Colonic mucosa (tissue), 4 donors: ENCODE data around the gene RPS6KA4. TPM values are rescaled to one million over a fixed set of nuclear protein-coding genes. Genes with fewer than 3 reads are reported as not detected.
A peak's percentile ranks its signal among the peaks of the same experiment; 100 is the strongest.

ENCODE experiments used
- DNase-seq: peaks from one replicate; pipeline ENCODE4 v3.0.0-alpha.2; 2020
- H3K27ac ChIP-seq: fragments of 200-600 bp; one replicate; pipeline ENCODE4 v1.8.0; 2021
- H3K27me3 ChIP-seq: fragments of 200-600 bp; one replicate; pipeline ENCODE4 v1.8.0; 2021
- H3K36me3 ChIP-seq: fragments of 200-600 bp; one replicate; pipeline ENCODE4 v1.8.0; 2021
- H3K4me1 ChIP-seq: fragments of 200-600 bp; one replicate; pipeline ENCODE4 v1.8.0; 2021; ENCODE audit warnings: mild to moderate bottlenecking
- H3K4me3 ChIP-seq: fragments of 200-600 bp; one replicate; pipeline ENCODE4 v1.8.0; 2021
- H3K9ac ChIP-seq, 2 donors: one replicate each; pipeline ENCODE4 v1.7.0; 2013; ENCODE audit warnings: control low read depth in 2 of 2, low read depth in 2 of 2, low read length in 2 of 2
- H3K9me3 ChIP-seq: fragments of 200-600 bp; one replicate; pipeline ENCODE4 v1.8.0; 2021
- intact Hi-C: fragments of 100-400 bp; cut with DNase I; formaldehyde crosslinking; loops from one replicate; pipeline ENCODE4 v1.14.1; 2022
- total RNA-seq, 2 donors: library from RNA; stranded (reverse); fragmentation: NEBNext Ultra II Directional in 1 of 2; extraction: Animal tissue kit (Norgen Biotek cat#: 25700) in 1 of 2; gene quantifications; one replicate each; pipeline ENCODE4 v1.2.1, GENCODE V29; 2021
- TF ChIP-seq, protein P1 (sequence below): fragments of 200-600 bp; IDR thresholded peaks from one replicate; pipeline ENCODE4 v1.8.0; 2022; ENCODE audit warnings: antibody characterized with exemption, mild to moderate bottlenecking
- donor health status: healthy.
- donor health status: DM: no; HTN: no; CAD: no.
- donor health status: DM: no; HTN: no; CAD: no.

The RPS6KA4 gene
- total RNA-seq, 2 donors from 2014 or later = 28.9 to 59.1 TPM

DNA sequence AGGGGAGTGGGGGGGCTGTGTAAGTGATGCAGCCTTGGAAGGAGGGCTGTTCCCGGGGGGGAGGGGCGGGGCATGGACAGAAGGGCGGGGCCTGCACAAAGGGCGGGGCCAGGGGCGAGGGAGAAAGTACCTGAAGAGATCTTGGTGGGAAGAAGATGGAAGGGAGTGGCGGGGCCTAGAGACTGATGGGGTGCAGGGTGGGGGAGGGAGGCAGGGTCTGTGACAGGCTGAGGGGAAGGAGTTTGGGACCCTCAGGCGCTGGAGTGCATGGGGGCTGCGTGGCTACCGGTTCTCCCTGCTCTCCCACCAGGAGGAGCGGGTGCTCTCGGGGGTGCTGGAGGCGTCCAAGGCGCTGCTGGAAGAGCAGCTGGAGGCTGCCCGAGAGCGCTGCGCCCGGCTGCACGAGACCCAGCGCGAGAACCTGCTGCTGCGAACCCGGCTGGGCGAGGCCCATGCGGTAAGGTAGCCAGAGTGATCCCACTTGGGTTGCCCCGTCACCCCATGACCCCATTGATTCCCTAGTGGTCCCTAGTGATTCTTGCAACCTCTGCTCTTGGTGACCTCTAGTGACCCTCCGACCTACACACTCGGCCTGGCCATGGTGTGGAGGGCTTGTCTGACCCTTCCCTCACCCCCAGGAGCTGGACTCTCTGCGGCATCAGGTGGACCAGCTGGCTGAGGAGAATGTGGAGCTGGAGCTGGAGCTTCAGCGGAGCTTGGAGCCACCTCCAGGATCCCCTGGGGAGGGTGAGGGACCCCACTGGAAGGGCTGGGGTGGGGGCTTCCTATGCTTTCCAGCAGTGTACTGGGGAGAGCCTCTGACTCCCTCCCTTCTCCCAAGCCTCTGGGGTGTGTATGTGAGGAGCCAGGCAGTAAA lies 15.9 kb upstream of the RPS6KA4 start:
- Histone ChIP-seq H3K4me3 (peak overlapping the region; percentile 36), H3K27ac (no peak overlapping the region), H3K27me3 (no peaks in the 10 kb centered on the region), H3K9me3 (no peaks in the 10 kb centered on the region), H3K36me3 (no peaks in the 10 kb centered on the region), H3K9ac (peak overlapping the region in 1 of 2 donors; percentile 19), H3K4me1 (peaks cover 7% of the 10 kb centered on the region)
- no peak for DNase-seq
- intact Hi-C loops = no loop called here
- TF ChIP-seq, protein P1, sequence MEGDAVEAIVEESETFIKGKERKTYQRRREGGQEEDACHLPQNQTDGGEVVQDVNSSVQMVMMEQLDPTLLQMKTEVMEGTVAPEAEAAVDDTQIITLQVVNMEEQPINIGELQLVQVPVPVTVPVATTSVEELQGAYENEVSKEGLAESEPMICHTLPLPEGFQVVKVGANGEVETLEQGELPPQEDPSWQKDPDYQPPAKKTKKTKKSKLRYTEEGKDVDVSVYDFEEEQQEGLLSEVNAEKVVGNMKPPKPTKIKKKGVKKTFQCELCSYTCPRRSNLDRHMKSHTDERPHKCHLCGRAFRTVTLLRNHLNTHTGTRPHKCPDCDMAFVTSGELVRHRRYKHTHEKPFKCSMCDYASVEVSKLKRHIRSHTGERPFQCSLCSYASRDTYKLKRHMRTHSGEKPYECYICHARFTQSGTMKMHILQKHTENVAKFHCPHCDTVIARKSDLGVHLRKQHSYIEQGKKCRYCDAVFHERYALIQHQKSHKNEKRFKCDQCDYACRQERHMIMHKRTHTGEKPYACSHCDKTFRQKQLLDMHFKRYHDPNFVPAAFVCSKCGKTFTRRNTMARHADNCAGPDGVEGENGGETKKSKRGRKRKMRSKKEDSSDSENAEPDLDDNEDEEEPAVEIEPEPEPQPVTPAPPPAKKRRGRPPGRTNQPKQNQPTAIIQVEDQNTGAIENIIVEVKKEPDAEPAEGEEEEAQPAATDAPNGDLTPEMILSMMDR = no peak

DNA sequence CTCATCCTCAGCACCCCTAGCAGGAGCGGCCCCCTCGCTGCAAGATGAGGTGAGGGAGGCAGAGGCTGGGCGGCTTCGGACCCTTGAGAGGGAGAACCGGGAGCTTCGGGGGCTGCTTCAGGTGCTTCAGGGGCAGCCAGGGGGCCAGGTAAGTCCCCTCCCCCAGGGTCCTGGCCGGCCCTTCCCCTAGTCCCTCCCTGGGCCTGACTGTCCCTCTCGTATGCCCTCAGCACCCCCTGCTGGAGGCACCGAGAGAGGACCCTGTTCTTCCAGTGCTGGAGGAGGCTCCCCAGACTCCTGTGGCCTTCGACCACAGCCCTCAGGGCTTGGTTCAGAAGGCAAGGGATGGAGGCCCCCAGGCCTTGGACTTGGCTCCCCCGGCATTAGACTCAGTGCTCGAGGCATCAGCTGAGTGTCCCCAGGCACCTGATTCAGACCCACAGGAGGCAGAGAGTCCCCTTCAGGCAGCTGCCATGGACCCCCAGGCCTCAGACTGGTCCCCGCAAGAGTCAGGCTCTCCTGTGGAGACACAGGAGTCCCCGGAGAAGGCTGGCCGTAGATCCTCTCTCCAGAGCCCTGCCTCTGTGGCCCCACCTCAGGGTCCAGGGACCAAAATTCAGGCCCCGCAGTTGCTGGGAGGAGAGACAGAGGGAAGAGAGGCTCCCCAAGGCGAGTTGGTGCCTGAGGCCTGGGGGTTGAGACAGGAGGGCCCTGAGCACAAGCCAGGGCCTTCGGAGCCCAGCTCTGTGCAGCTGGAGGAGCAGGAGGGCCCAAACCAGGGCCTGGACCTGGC lies 15.0 kb upstream of the RPS6KA4 start:
- Histone ChIP-seq H3K4me3 (no peak overlapping the region), H3K9ac (no peak overlapping the region), H3K27ac (no peak overlapping the region), H3K36me3 (no peaks in the 10 kb centered on the region), H3K9me3 (no peaks in the 10 kb centered on the region), H3K4me1 (peaks cover 7% of the 10 kb centered on the region), H3K27me3 (no peaks in the 10 kb centered on the region)
- DNase-seq = peak; percentile 55
- intact Hi-C loops = no loop called here
- TF ChIP-seq, protein P1 = peak; percentile 30

DNA sequence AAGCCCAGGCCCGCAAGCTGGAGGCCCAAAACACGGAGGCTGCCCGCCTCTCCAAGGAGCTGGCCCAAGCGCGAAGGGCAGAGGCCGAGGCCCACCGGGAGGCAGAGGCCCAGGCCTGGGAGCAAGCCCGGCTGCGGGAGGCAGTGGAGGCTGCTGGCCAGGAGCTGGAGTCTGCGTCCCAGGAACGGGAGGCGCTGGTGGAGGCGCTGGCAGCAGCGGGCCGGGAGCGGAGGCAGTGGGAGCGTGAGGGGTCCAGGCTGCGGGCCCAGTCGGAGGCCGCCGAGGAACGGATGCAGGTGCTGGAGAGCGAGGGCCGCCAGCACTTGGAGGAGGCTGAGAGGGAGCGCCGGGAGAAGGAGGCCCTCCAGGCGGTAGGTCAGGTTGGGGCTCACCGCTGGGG lies 14.2 kb upstream of the RPS6KA4 start:
- Histone ChIP-seq H3K27me3 (no peaks in the 10 kb centered on the region), H3K36me3 (no peaks in the 10 kb centered on the region), H3K4me1 (peaks cover 7% of the 10 kb centered on the region), H3K4me3 (no peak overlapping the region), H3K9me3 (no peaks in the 10 kb centered on the region), H3K9ac (no peak overlapping the region), H3K27ac (no peak overlapping the region)
- DNase-seq = no peak
- intact Hi-C loops = no loop called here
- TF ChIP-seq, protein P1 = no peak

DNA sequence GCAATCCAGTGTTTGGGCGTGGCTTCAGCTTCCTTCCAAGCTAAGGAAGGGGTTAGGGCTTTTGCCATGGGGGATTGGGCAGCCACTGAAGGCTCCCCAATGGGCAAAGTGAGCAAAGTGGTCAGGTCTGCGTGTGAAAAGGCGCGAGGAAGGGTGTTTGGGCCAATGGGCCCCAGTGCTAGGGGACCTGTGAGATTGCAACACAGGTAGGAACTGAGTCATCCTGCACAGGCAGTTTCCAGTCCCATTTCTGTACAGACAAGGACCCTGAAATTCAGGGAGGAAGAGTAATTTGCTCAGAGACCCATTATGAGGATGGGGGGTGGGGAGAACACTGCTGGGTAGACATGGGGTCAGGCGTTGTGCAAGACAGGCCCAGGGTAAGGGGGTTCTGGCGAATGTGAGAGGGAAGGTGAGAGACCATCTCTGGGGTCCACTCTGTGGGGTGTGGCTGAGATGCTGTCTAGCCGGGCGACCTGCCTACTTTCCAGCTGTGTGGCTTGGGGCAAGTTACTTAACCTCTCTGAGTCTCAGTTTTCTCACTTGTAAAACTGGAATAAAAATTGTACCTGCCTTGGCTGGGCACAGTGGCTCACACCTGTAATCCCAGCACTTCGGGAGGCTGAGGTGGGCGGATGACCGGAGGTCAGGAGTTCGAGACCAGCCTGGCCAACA lies 11.6 kb upstream of the RPS6KA4 start:
- Histone ChIP-seq H3K36me3 (no peaks in the 10 kb centered on the region), H3K9me3 (no peaks in the 10 kb centered on the region), H3K9ac (no peak overlapping the region), H3K27ac (no peak overlapping the region), H3K27me3 (no peaks in the 10 kb centered on the region), H3K4me1 (no peaks in the 10 kb centered on the region), H3K4me3 (no peak overlapping the region)
- intact Hi-C loops = no loop called here
- no peak for DNase-seq
- TF ChIP-seq, protein P1 = no peak

DNA sequence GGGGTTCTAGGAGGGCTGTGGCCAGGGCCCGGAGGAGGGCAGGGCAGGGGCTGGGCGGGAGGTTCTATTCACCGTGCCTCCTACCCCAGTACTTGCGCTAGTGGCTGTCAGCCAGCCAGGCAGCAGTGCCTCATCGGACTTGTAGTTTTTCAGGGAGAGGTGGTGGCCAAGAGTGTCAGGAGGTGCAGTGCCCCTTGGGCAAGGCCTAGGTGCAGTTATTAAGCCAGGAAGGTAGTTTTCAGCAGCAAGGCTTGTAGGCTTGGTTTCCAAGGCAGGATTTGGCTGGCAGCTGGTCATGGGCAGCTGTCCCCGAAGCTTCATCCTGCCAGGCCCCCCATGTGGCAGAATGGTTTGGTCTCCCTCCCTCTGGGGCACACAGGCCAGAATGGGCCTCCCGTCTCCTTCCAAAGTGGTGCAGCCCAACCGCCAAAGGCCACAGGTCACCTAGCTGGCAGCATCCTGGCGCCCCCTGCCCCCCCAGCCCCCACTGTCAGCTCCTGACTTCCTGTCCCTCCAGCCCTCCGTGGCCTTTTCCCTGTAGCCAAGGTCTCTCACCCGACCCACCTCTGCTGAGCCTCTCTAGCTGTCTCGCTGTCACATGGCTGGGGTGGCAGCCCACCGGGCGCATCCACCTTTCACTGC lies 10.5 kb upstream of the RPS6KA4 start:
- Histone ChIP-seq H3K36me3 (no peaks in the 10 kb centered on the region), H3K4me3 (no peak overlapping the region), H3K9me3 (no peaks in the 10 kb centered on the region), H3K27me3 (no peaks in the 10 kb centered on the region), H3K4me1 (no peaks in the 10 kb centered on the region), H3K27ac (no peak overlapping the region), H3K9ac (peak overlapping the region in 1 of 2 donors; percentile 26)
- DNase-seq = no peak
- TF ChIP-seq, protein P1 = no peak
- intact Hi-C loops = no loop called here
